GM20000 (cell line): Measurements from ENCODE around the gene ALDH1A1.
"Not testable (repeated sequence)": the region's sequence is repeated elsewhere in the genome, so short reads cannot be mapped to it uniquely, and the experiment has no call there.

Experiments
- DNase-seq: peaks from one replicate; pipeline ENCODE4 v3.0.0; 2012; ENCODE audit warnings: low spot score
- TF ChIP-seq, protein P1 (sequence below): IDR thresholded peaks from 2 replicates; pipeline ENCODE4 v1.5.1; 2012; ENCODE audit warnings: mild to moderate bottlenecking, control low read depth; ENCODE audit errors: extremely low read depth, missing control alignments

Gene ALDH1A1

DNA sequence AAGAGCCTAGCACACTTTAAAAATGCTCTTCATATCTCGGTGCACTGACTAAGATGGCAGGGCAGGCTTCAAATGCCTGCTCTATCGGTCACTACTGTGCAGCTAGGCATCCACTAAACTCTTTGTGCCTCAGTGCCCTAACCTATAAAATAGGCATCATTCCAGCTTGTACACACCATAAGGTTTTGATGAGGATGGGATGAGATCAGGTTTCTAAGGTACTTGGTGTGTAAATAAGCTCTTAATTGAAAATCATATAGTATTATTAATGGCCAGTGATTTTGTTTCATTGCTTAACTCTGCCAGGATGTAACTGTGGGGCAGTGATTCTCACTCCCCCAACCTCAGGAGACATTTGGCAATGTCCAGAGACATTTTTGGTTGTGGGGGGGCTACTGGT lies 78.5 kb downstream of the ALDH1A1 start:
- no peak for DNase-seq
- TF ChIP-seq, protein P1, sequence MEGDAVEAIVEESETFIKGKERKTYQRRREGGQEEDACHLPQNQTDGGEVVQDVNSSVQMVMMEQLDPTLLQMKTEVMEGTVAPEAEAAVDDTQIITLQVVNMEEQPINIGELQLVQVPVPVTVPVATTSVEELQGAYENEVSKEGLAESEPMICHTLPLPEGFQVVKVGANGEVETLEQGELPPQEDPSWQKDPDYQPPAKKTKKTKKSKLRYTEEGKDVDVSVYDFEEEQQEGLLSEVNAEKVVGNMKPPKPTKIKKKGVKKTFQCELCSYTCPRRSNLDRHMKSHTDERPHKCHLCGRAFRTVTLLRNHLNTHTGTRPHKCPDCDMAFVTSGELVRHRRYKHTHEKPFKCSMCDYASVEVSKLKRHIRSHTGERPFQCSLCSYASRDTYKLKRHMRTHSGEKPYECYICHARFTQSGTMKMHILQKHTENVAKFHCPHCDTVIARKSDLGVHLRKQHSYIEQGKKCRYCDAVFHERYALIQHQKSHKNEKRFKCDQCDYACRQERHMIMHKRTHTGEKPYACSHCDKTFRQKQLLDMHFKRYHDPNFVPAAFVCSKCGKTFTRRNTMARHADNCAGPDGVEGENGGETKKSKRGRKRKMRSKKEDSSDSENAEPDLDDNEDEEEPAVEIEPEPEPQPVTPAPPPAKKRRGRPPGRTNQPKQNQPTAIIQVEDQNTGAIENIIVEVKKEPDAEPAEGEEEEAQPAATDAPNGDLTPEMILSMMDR: no peak

DNA sequence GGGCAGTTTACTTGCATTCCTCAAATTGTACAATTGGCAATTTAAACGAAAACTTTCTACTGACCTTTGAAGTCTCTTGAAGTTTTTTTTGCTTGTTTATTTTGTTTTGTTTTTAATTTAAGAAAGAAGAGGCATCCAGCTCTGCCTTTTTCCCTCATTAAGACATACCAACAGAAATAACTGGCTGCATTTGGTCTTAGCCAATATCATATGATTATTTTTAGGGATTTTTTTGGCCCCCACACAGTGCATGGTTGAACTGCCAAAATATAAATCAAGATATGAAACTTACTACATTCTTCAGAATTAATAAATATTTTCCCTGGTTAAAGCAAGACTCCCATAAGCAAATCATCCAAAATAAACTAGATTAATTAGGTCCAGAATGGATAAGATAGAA lies 79.4 kb downstream of the ALDH1A1 start:
- TF ChIP-seq, protein P1: no peak
- DNase-seq: no peak

DNA sequence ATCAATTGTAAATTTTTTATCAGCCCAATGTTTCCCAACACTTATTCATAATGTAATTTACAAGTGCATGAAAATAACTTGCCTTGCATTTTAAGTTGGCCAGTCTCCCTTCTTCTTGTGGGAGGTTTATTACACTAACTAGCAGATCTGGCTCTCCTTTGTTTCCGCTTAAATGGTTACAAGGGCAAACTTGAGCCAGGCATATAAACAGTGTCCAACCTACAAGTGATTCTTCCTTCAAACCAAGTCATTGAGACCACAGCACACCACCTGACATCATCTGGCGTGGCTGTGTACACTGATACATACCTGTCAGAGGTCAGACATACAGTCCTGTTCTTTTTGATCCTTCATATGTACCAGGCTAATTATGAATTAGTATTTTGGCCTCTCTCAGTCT lies 80.1 kb downstream of the ALDH1A1 start:
- DNase-seq: no peak
- TF ChIP-seq, protein P1: no peak

DNA sequence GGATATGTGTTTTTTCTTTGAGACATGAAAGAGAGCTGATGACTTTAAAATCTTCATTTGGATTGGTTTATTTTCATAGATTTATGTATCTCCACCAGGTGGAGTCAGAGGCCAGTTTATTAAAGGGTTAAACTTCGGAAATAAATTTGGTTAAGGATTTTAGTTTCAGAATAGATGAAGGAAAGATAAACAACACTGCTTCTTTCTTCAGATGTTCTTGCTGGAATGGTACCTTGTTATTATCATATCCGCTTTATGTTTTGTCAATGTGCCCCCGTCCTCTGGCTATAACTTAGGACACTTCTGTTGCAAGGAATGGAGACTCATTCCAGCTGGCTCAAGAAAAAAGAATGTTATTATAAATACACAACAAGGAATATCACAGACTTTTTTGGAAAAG lies 81.2 kb downstream of the ALDH1A1 start:
- DNase-seq: no peak
- TF ChIP-seq, protein P1: no peak

DNA sequence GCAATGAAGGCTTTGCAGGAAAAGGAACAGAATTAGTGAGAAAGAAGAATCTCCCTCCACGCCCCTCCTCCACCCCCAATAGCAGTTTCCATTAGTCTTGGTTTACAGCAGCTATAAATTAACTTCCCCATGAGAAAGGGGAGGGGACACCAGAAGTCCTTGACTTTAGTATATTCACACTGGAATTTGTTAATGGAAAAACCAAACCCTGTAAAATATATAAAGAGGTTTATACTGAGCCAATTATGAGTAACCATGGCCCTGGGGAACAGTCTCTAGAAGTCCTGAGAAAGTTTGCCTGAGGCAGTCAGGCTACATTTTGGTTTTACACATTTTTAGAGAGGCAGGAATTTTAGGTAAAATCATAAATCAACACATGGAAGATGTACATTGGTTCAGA lies 88.5 kb downstream of the ALDH1A1 start:
- no peak for DNase-seq
- TF ChIP-seq, protein P1: no peak

DNA sequence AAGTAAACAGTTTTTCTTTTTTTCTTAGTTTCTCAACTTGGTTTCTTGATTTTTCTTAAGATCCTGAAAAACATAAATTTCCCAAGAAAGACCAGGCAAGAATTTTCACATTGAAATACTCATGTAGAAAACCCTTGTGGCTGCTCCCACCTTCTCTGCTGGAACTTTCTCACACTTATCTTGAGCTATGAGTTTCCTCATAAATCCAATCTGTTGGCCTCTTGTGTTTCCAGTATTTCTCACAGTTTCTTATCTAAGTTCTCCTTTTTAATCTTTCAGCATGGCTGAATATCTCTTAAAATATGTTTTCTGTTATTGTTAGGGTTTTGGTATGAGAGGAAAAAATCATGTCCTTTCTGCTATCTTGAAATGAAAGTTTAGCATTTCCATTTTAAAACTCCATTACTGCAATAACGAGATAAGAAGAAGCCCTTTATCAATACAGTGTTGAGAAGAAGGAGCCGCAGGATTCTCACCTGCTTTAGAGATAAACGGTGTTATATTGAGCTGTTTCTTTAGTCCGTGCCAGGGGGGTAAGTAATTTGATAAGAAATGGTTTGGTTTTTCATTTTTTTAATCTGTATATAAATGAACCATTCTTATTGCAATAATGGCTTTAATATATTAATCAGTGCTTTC lies 89.3 kb downstream of the ALDH1A1 start:
- TF ChIP-seq, protein P1: no peak
- no peak for DNase-seq

DNA sequence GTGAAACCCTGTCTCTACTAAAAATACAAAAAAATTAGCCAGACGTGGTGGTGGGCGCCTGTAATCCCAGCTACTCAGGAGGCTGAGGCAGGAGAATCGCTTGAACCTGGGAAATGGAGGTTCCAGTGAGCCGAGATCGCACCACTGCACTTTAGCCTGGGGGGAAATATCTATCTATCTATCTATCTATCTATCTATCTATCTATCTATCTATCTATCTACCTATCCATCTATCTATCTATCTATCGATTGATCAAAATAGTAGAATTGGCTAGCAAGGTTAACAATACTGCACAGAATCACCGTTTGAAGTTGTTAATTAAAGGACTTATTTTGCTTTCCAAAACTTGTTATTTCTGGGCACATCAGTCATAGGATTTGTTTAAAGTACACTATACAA lies 90.1 kb downstream of the ALDH1A1 start:
- not testable (repeated sequence) for DNase-seq
